Gastroesophageal sphincter (tissue), 3 donors: ENCODE data around the gene PCBP3.

ENCODE experiments used
- CTCF ChIP-seq, 4 experiments: fragments of 200-600 bp in 2 of 4; fragments of 450-650 bp in 2 of 4; sonication (generic) in 1 of 4; IDR thresholded peaks; one replicate each; pipeline ENCODE4 v1.5.1; 2017 to 2019; ENCODE audit warnings: antibody characterized with exemption in 4 of 4, mild to moderate bottlenecking in 2 of 4, moderate library complexity in 2 of 4
- POLR2AphosphoS5 ChIP-seq: sonication (generic); formaldehyde crosslinking; IDR thresholded peaks from one replicate; pipeline ENCODE4 v1.6.1; 2017; ENCODE audit warnings: antibody characterized with exemption

GRCh38 chr21:45670731-45671130 lies 27.2 kb downstream of the PCBP3 start:
- no peak for TF ChIP-seq CTCF (IDR thresholded peaks at IDR 0.05)
- TF ChIP-seq POLR2AphosphoS5: no peak
